Mesodermal cell (in vitro differentiated cells): Measurements from ENCODE around the gene ZEB2.
A peak's percentile ranks its signal among the peaks of the same experiment; 100 is the strongest.

ENCODE experiments used
- H3K27ac ChIP-seq: 2 replicates; pipeline ENCODE4 v1.7.0; 2013; ENCODE audit warnings: mild to moderate bottlenecking, low read depth, low read length, moderate library complexity; ENCODE audit not compliant: severe bottlenecking
- H3K36me3 ChIP-seq: 2 replicates; pipeline ENCODE4 v1.7.1; 2013; ENCODE audit warnings: mild to moderate bottlenecking, low read length, moderate library complexity; ENCODE audit not compliant: control insufficient read depth, insufficient read depth
- H3K4me1 ChIP-seq: one replicate; pipeline ENCODE4 v1.7.1; 2013; ENCODE audit warnings: mild to moderate bottlenecking, low read length; ENCODE audit not compliant: insufficient read depth, control insufficient read depth, poor library complexity, severe bottlenecking
- H3K4me3 ChIP-seq: 2 replicates; pipeline ENCODE4 v1.7.0; 2013; ENCODE audit warnings: low read length, control low read depth, mild to moderate bottlenecking; ENCODE audit not compliant: insufficient read depth, poor library complexity, severe bottlenecking; ENCODE audit errors: extremely low read depth
- H3K9me3 ChIP-seq: 2 replicates; pipeline ENCODE4 v1.7.1; 2013; ENCODE audit warnings: mild to moderate bottlenecking, low read length, moderate library complexity; ENCODE audit not compliant: control insufficient read depth
- WGBS, 2 experiments: methylation state at CpG; one replicate each; pipeline ENCODE4 v1.1.5; 2013; ENCODE audit warnings: missing lambda C conversion rate in 2 of 2; ENCODE audit not compliant: insufficient coverage in 2 of 2; 5-methylcytosine and 5-hydroxymethylcytosine counted together

The ZEB2 gene

GRCh38 chr2:144529841-144530240 is 9.9 kb upstream of the ZEB2 start:
- Histone ChIP-seq H3K36me3 (no peaks in the 10 kb centered on the region), H3K4me1 (no peaks in the 10 kb centered on the region), H3K27ac (no peak overlapping the region), H3K4me3 (no peak overlapping the region), H3K9me3 (no peaks in the 10 kb centered on the region)
- 83% methylated on average over 1 of the region's 1 CpG; no CpG with 5 or more reads in 1 of the 2 experiments for WGBS, 2 experiments

GRCh38 chr2:144528108-144528507 is 8.2 kb upstream of the ZEB2 start:
- 100% methylated on average over 1 of the region's 2 CpGs for WGBS, 2 experiments
- Histone ChIP-seq H3K4me1 (no peaks in the 10 kb centered on the region), H3K4me3 (no peak overlapping the region), H3K36me3 (no peaks in the 10 kb centered on the region), H3K9me3 (no peaks in the 10 kb centered on the region), H3K27ac (no peak overlapping the region)

GRCh38 chr2:144526831-144527230 is 6.9 kb upstream of the ZEB2 start:
- H3K9me3 ChIP-seq: no peaks in the 10 kb centered on the region
- no peak overlapping the region for H3K4me3 ChIP-seq
- no peaks in the 10 kb centered on the region for H3K36me3 ChIP-seq
- H3K4me1 ChIP-seq: peaks cover 9% of the 10 kb centered on the region
- H3K27ac ChIP-seq: no peak overlapping the region
- 83 to 94% methylated on average over 1 to 2 of the region's 2 CpGs for WGBS, 2 experiments

- Histone ChIP-seq H3K9me3 (no peaks in the 10 kb centered on the region), H3K36me3 (no peaks in the 10 kb centered on the region), H3K4me3 (peak overlapping the region; percentile 46), H3K4me1 (peaks cover 14% of the 10 kb centered on the region), H3K27ac (peak overlapping the region; percentile 77)
- 0 to 2% methylated on average over 5 to 9 of the region's 58 CpGs for WGBS, 2 experiments
These were observed 4.4 kb upstream of the ZEB2 start for GRCh38 chr2:144524118-144525009.

GRCh38 chr2:144523596-144524117 is 3.7 kb upstream of the ZEB2 start:
- Histone ChIP-seq H3K4me1 (peaks cover 14% of the 10 kb centered on the region), H3K36me3 (no peaks in the 10 kb centered on the region), H3K4me3 (peak overlapping the region; percentile 46), H3K27ac (peak overlapping the region; percentile 77), H3K9me3 (no peaks in the 10 kb centered on the region)
- 0% methylated on average over 4 to 12 of the region's 15 CpGs for WGBS, 2 experiments

- Histone ChIP-seq H3K4me1 (peaks cover 14% of the 10 kb centered on the region), H3K4me3 (peak overlapping the region; percentile 46), H3K27ac (peak overlapping the region; percentile 77), H3K9me3 (no peaks in the 10 kb centered on the region), H3K36me3 (no peaks in the 10 kb centered on the region)
- 0% methylated on average over 5 to 7 of the region's 21 CpGs for WGBS, 2 experiments
These were observed 3.1 kb upstream of the ZEB2 start for GRCh38 chr2:144522897-144523595.

- Histone ChIP-seq H3K9me3 (no peaks in the 10 kb centered on the region), H3K4me1 (peaks cover 14% of the 10 kb centered on the region), H3K27ac (no peak overlapping the region), H3K36me3 (no peaks in the 10 kb centered on the region), H3K4me3 (peak overlapping the region; percentile 46)
- WGBS, 2 experiments: 0 to 3% methylated on average over 5 to 6 of the region's 8 CpGs
These were observed 2.4 kb upstream of the ZEB2 start for GRCh38 chr2:144522176-144522896.

GRCh38 chr2:144521686-144522085 is 1.8 kb upstream of the ZEB2 start:
- WGBS, 2 experiments: no CpG with 5 or more reads among the region's 4 CpGs
- Histone ChIP-seq H3K9me3 (no peaks in the 10 kb centered on the region), H3K4me1 (peaks cover 14% of the 10 kb centered on the region), H3K27ac (no peak overlapping the region), H3K36me3 (peaks cover under 1% of the 10 kb centered on the region), H3K4me3 (no peak overlapping the region)

- H3K36me3 ChIP-seq: peaks cover 7% of the 10 kb centered on the region
- peak overlapping the region; percentile 62 for H3K27ac ChIP-seq
- H3K4me3 ChIP-seq: peak overlapping the region; percentile 5
- peaks cover 14% of the 10 kb centered on the region for H3K4me1 ChIP-seq
- 60% methylated on average over 2 of the region's 8 CpGs; no CpG with 5 or more reads in 1 of the 2 experiments for WGBS, 2 experiments
- no peaks in the 10 kb centered on the region for H3K9me3 ChIP-seq
These were observed 1.0 kb upstream of the ZEB2 start for GRCh38 chr2:144520756-144521487.

GRCh38 chr2:144519597-144519933 is 354 bp downstream of the ZEB2 start:
- Histone ChIP-seq H3K4me1 (peaks cover 16% of the 10 kb centered on the region), H3K9me3 (no peaks in the 10 kb centered on the region), H3K36me3 (peaks cover 19% of the 10 kb centered on the region), H3K27ac (peak overlapping the region; percentile 60), H3K4me3 (peak overlapping the region; percentile 70)
- WGBS, 2 experiments: 0% methylated on average over 1 of the region's 3 CpGs
